ENCODE data around the gene PREX1.
"Not testable (repeated sequence)": the region's sequence is repeated elsewhere in the genome, so short reads cannot be mapped to it uniquely, and the experiment has no call there.

The PREX1 gene

GRCh38 chr20:48826480-48826879 lies 1.3 kb downstream of the PREX1 start:
- Histone ChIP-seq H3K27ac (ENCODE audit: low read depth in 2 of 2, low read length in 2 of 2) (peak overlapping the region in 1 of 2 donors; percentile 56), H3K4me1 (ENCODE audit: control insufficient read depth in 2 of 2, insufficient read depth in 2 of 2, low read length in 2 of 2) (peaks cover 11 to 13% of the 10 kb centered on the region in 2 donors), H3K27me3 (ENCODE audit: control insufficient read depth in 2 of 2, insufficient read depth in 2 of 2, low read length in 2 of 2) (peaks cover 2 to 18% of the 10 kb centered on the region in 2 donors), H3K4me3 (ENCODE audit: low read length in 2 of 2) (peak overlapping the region; percentile 50 to 76), H3K9ac (ENCODE audit: low read depth in 1 of 2, low read length in 2 of 2) (peak overlapping the region in 1 of 2 donors; percentile 14)
- H3K9me3 ChIP-seq (ENCODE audit: control insufficient read depth in 2 of 2, low read length in 2 of 2); H3K36me3 ChIP-seq (ENCODE audit: control insufficient read depth in 2 of 2, insufficient read depth in 2 of 2, low read length in 2 of 2): not testable (repeated sequence)

GRCh38 chr20:48826069-48826468 lies 1.7 kb downstream of the PREX1 start:
- peak overlapping the region; percentile 50 to 76 for H3K4me3 ChIP-seq (ENCODE audit: low read length in 2 of 2)
- peaks cover 10 to 17% of the 10 kb centered on the region in 2 donors for H3K4me1 ChIP-seq (ENCODE audit: control insufficient read depth in 2 of 2, insufficient read depth in 2 of 2, low read length in 2 of 2)
- peaks cover 2 to 18% of the 10 kb centered on the region in 2 donors for H3K27me3 ChIP-seq (ENCODE audit: control insufficient read depth in 2 of 2, insufficient read depth in 2 of 2, low read length in 2 of 2)
- H3K9me3 ChIP-seq (ENCODE audit: control insufficient read depth in 2 of 2, low read length in 2 of 2), result no peaks in the 10 kb centered on the region
- H3K9ac ChIP-seq (ENCODE audit: low read depth in 1 of 2, low read length in 2 of 2), result peak overlapping the region in 1 of 2 donors; percentile 14
- peak overlapping the region in 1 of 2 donors; percentile 56 for H3K27ac ChIP-seq (ENCODE audit: low read depth in 2 of 2, low read length in 2 of 2)
- no peaks in the 10 kb centered on the region for H3K36me3 ChIP-seq (ENCODE audit: control insufficient read depth in 2 of 2, insufficient read depth in 2 of 2, low read length in 2 of 2)

- H3K9me3 ChIP-seq (ENCODE audit: control insufficient read depth in 2 of 2, low read length in 2 of 2), result no peaks in the 10 kb centered on the region
- no peaks in the 10 kb centered on the region for H3K36me3 ChIP-seq (ENCODE audit: control insufficient read depth in 2 of 2, insufficient read depth in 2 of 2, low read length in 2 of 2)
- peaks cover 10 to 19% of the 10 kb centered on the region in 2 donors for H3K4me1 ChIP-seq (ENCODE audit: control insufficient read depth in 2 of 2, insufficient read depth in 2 of 2, low read length in 2 of 2)
- no peak overlapping the region for H3K9ac ChIP-seq (ENCODE audit: low read depth in 1 of 2, low read length in 2 of 2)
- H3K4me3 ChIP-seq (ENCODE audit: low read length in 2 of 2), result peak overlapping the region; percentile 50 to 76
- peak overlapping the region; percentile 29 to 56 for H3K27ac ChIP-seq (ENCODE audit: low read depth in 2 of 2, low read length in 2 of 2)
- peaks cover 2 to 16% of the 10 kb centered on the region in 2 donors for H3K27me3 ChIP-seq (ENCODE audit: control insufficient read depth in 2 of 2, insufficient read depth in 2 of 2, low read length in 2 of 2)
These were observed 2.3 kb downstream of the PREX1 start for GRCh38 chr20:48825566-48825920.

GRCh38 chr20:48824830-48825565 lies 2.8 kb downstream of the PREX1 start:
- no peaks in the 10 kb centered on the region for H3K36me3 ChIP-seq (ENCODE audit: control insufficient read depth in 2 of 2, insufficient read depth in 2 of 2, low read length in 2 of 2)
- peak overlapping the region; percentile 11 to 54 for H3K4me3 ChIP-seq (ENCODE audit: low read length in 2 of 2)
- H3K27me3 ChIP-seq (ENCODE audit: control insufficient read depth in 2 of 2, insufficient read depth in 2 of 2, low read length in 2 of 2), result peaks cover 2 to 16% of the 10 kb centered on the region in 2 donors
- H3K27ac ChIP-seq (ENCODE audit: low read depth in 2 of 2, low read length in 2 of 2), result no peak overlapping the region
- H3K9me3 ChIP-seq (ENCODE audit: control insufficient read depth in 2 of 2, low read length in 2 of 2), result no peaks in the 10 kb centered on the region
- no peak overlapping the region for H3K9ac ChIP-seq (ENCODE audit: low read depth in 1 of 2, low read length in 2 of 2)
- peaks cover 10 to 24% of the 10 kb centered on the region in 2 donors for H3K4me1 ChIP-seq (ENCODE audit: control insufficient read depth in 2 of 2, insufficient read depth in 2 of 2, low read length in 2 of 2)

GRCh38 chr20:48823960-48824498 lies 3.8 kb downstream of the PREX1 start:
- Histone ChIP-seq H3K27ac (ENCODE audit: low read depth in 2 of 2, low read length in 2 of 2) (peak overlapping the region in 1 of 2 donors; percentile 76), H3K9ac (ENCODE audit: low read depth in 1 of 2, low read length in 2 of 2) (peak overlapping the region in 1 of 2 donors; percentile 24), H3K4me1 (ENCODE audit: control insufficient read depth in 2 of 2, insufficient read depth in 2 of 2, low read length in 2 of 2) (peaks cover 10 to 31% of the 10 kb centered on the region in 2 donors)

GRCh38 chr20:48823476-48823875 lies 4.3 kb downstream of the PREX1 start:
- Histone ChIP-seq H3K9ac (ENCODE audit: low read depth in 1 of 2, low read length in 2 of 2) (peak overlapping the region in 1 of 2 donors; percentile 24), H3K4me1 (ENCODE audit: control insufficient read depth in 2 of 2, insufficient read depth in 2 of 2, low read length in 2 of 2) (peaks cover 10 to 37% of the 10 kb centered on the region in 2 donors), H3K36me3 (ENCODE audit: control insufficient read depth in 2 of 2, insufficient read depth in 2 of 2, low read length in 2 of 2) (no peaks in the 10 kb centered on the region), H3K4me3 (ENCODE audit: low read length in 2 of 2) (peak overlapping the region; percentile 22 to 52), H3K27me3 (ENCODE audit: control insufficient read depth in 2 of 2, insufficient read depth in 2 of 2, low read length in 2 of 2) (peaks cover 2 to 13% of the 10 kb centered on the region in 2 donors), H3K9me3 (ENCODE audit: control insufficient read depth in 2 of 2, low read length in 2 of 2) (no peaks in the 10 kb centered on the region), H3K27ac (ENCODE audit: low read depth in 2 of 2, low read length in 2 of 2) (peak overlapping the region in 1 of 2 donors; percentile 76)

More at GRCh38 chr20:48823960-48824498, 3.8 kb downstream of the PREX1 start:
- no peaks in the 10 kb centered on the region for H3K9me3 ChIP-seq (ENCODE audit: control insufficient read depth in 2 of 2, low read length in 2 of 2)
- H3K4me3 ChIP-seq (ENCODE audit: low read length in 2 of 2), result peak overlapping the region in 1 of 2 donors; percentile 54
- H3K36me3 ChIP-seq (ENCODE audit: control insufficient read depth in 2 of 2, insufficient read depth in 2 of 2, low read length in 2 of 2), result no peaks in the 10 kb centered on the region
- H3K27me3 ChIP-seq (ENCODE audit: control insufficient read depth in 2 of 2, insufficient read depth in 2 of 2, low read length in 2 of 2), result peaks cover 2 to 16% of the 10 kb centered on the region in 2 donors

GRCh38 chr20:48822879-48823385 lies 4.9 kb downstream of the PREX1 start:
- Histone ChIP-seq H3K27ac (ENCODE audit: low read depth in 2 of 2, low read length in 2 of 2) (peak overlapping the region in 1 of 2 donors; percentile 76), H3K9ac (ENCODE audit: low read depth in 1 of 2, low read length in 2 of 2) (no peak overlapping the region), H3K36me3 (ENCODE audit: control insufficient read depth in 2 of 2, insufficient read depth in 2 of 2, low read length in 2 of 2) (no peaks in the 10 kb centered on the region), H3K4me1 (ENCODE audit: control insufficient read depth in 2 of 2, insufficient read depth in 2 of 2, low read length in 2 of 2) (peaks cover 10 to 42% of the 10 kb centered on the region in 2 donors), H3K27me3 (ENCODE audit: control insufficient read depth in 2 of 2, insufficient read depth in 2 of 2, low read length in 2 of 2) (peaks cover 2 to 12% of the 10 kb centered on the region in 2 donors), H3K9me3 (ENCODE audit: control insufficient read depth in 2 of 2, low read length in 2 of 2) (no peaks in the 10 kb centered on the region), H3K4me3 (ENCODE audit: low read length in 2 of 2) (peak overlapping the region; percentile 22 to 52)

- peaks cover 0 to 9% of the 10 kb centered on the region in 2 donors for H3K27me3 ChIP-seq (ENCODE audit: control insufficient read depth in 2 of 2, insufficient read depth in 2 of 2, low read length in 2 of 2)
These were observed 5.6 kb downstream of the PREX1 start for GRCh38 chr20:48822178-48822577.

GRCh38 chr20:48821261-48821920 lies 6.4 kb downstream of the PREX1 start:
- no peak overlapping the region for H3K27ac ChIP-seq (ENCODE audit: low read depth in 2 of 2, low read length in 2 of 2)
- peaks cover 10 to 43% of the 10 kb centered on the region in 2 donors for H3K4me1 ChIP-seq (ENCODE audit: control insufficient read depth in 2 of 2, insufficient read depth in 2 of 2, low read length in 2 of 2)
- H3K9me3 ChIP-seq (ENCODE audit: control insufficient read depth in 2 of 2, low read length in 2 of 2), result no peaks in the 10 kb centered on the region
- H3K27me3 ChIP-seq (ENCODE audit: control insufficient read depth in 2 of 2, insufficient read depth in 2 of 2, low read length in 2 of 2), result peaks cover 0 to 3% of the 10 kb centered on the region in 2 donors
- H3K9ac ChIP-seq (ENCODE audit: low read depth in 1 of 2, low read length in 2 of 2), result no peak overlapping the region
- no peaks in the 10 kb centered on the region for H3K36me3 ChIP-seq (ENCODE audit: control insufficient read depth in 2 of 2, insufficient read depth in 2 of 2, low read length in 2 of 2)
- no peak overlapping the region for H3K4me3 ChIP-seq (ENCODE audit: low read length in 2 of 2)

More at GRCh38 chr20:48822178-48822577, 5.6 kb downstream of the PREX1 start:
- H3K9me3 ChIP-seq (ENCODE audit: control insufficient read depth in 2 of 2, low read length in 2 of 2), result no peaks in the 10 kb centered on the region
- H3K4me1 ChIP-seq (ENCODE audit: control insufficient read depth in 2 of 2, insufficient read depth in 2 of 2, low read length in 2 of 2), result peaks cover 10 to 43% of the 10 kb centered on the region in 2 donors
- no peak overlapping the region for H3K9ac ChIP-seq (ENCODE audit: low read depth in 1 of 2, low read length in 2 of 2)
- no peak overlapping the region for H3K4me3 ChIP-seq (ENCODE audit: low read length in 2 of 2)
- no peak overlapping the region for H3K27ac ChIP-seq (ENCODE audit: low read depth in 2 of 2, low read length in 2 of 2)
- no peaks in the 10 kb centered on the region for H3K36me3 ChIP-seq (ENCODE audit: control insufficient read depth in 2 of 2, insufficient read depth in 2 of 2, low read length in 2 of 2)

GRCh38 chr20:48820649-48820973 lies 7.2 kb downstream of the PREX1 start:
- Histone ChIP-seq H3K9ac (ENCODE audit: low read depth in 1 of 2, low read length in 2 of 2) (no peak overlapping the region), H3K27ac (ENCODE audit: low read depth in 2 of 2, low read length in 2 of 2) (peak overlapping the region in 1 of 2 donors; percentile 16), H3K36me3 (ENCODE audit: control insufficient read depth in 2 of 2, insufficient read depth in 2 of 2, low read length in 2 of 2) (no peaks in the 10 kb centered on the region), H3K4me3 (ENCODE audit: low read length in 2 of 2) (no peak overlapping the region), H3K27me3 (ENCODE audit: control insufficient read depth in 2 of 2, insufficient read depth in 2 of 2, low read length in 2 of 2) (peaks cover 0 to 3% of the 10 kb centered on the region in 2 donors), H3K9me3 (ENCODE audit: control insufficient read depth in 2 of 2, low read length in 2 of 2) (no peaks in the 10 kb centered on the region), H3K4me1 (ENCODE audit: control insufficient read depth in 2 of 2, insufficient read depth in 2 of 2, low read length in 2 of 2) (peaks cover 10 to 43% of the 10 kb centered on the region in 2 donors)

Measured in mucosa of rectum (tissue), 2 donors.